ENCODE measurements around the gene HOXA6. TPM values are rescaled to one million over a fixed set of nuclear protein-coding genes. Genes with fewer than 3 reads are reported as not detected.

The HOXA6 gene
- total RNA-seq, 1 donor from 2014 or later, result 6.5 TPM

GRCh38 chr7:27181795-27182275 lies 34.3 kb upstream of the HOXA6 start:
- intact Hi-C loops (cut with DNase I), result no loop called here
- Histone ChIP-seq H3K27ac (no peak overlapping the region), H3K4me1 (peaks cover 21% of the 10 kb centered on the region), H3K36me3 (no peaks in the 10 kb centered on the region), H3K9me3 (no peaks in the 10 kb centered on the region), H3K27me3 (peaks cover 100% of the 10 kb centered on the region), H3K4me3 (no peak overlapping the region)
- DNase-seq, result peak; percentile 51
- no peak for TF ChIP-seq CTCF (IDR thresholded peaks at IDR 0.05)
- ATAC-seq, result no peak

- TF ChIP-seq CTCF (IDR thresholded peaks at IDR 0.05), result no peak
- H3K27ac ChIP-seq, result no peak overlapping the region
- no peak overlapping the region for H3K4me3 ChIP-seq
- no peaks in the 10 kb centered on the region for H3K9me3 ChIP-seq
- no peaks in the 10 kb centered on the region for H3K36me3 ChIP-seq
- intact Hi-C loops (cut with DNase I), result no loop called here
- peak; percentile 38 for DNase-seq
- ATAC-seq, result no peak
- peaks cover 18% of the 10 kb centered on the region for H3K4me1 ChIP-seq
- H3K27me3 ChIP-seq, result peaks cover 100% of the 10 kb centered on the region
Observed at GRCh38 chr7:27180431-27181420, 33.2 kb upstream of the HOXA6 start.

GRCh38 chr7:27179503-27180430 lies 32.2 kb upstream of the HOXA6 start:
- no peak overlapping the region for H3K4me3 ChIP-seq
- peak; percentile 81 for DNase-seq
- no peaks in the 10 kb centered on the region for H3K9me3 ChIP-seq
- intact Hi-C loops (cut with DNase I), result no loop called here
- H3K27me3 ChIP-seq, result peaks cover 100% of the 10 kb centered on the region
- no peak overlapping the region for H3K27ac ChIP-seq
- H3K4me1 ChIP-seq, result peaks cover 14% of the 10 kb centered on the region
- peak; percentile 87 for TF ChIP-seq CTCF (IDR thresholded peaks at IDR 0.05)
- ATAC-seq, result peak; percentile 81
- H3K36me3 ChIP-seq, result no peaks in the 10 kb centered on the region

- Histone ChIP-seq H3K9me3 (no peaks in the 10 kb centered on the region), H3K36me3 (no peaks in the 10 kb centered on the region), H3K27ac (no peak overlapping the region), H3K4me3 (no peak overlapping the region), H3K4me1 (peaks cover 16% of the 10 kb centered on the region), H3K27me3 (peaks cover 100% of the 10 kb centered on the region)
- no peak for DNase-seq
- no peak for TF ChIP-seq CTCF (IDR thresholded peaks at IDR 0.05)
- no peak for ATAC-seq
- intact Hi-C loops (cut with DNase I), result no loop called here
Observed at GRCh38 chr7:27179030-27179429, 31.5 kb upstream of the HOXA6 start.

GRCh38 chr7:27178366-27178765 lies 30.8 kb upstream of the HOXA6 start:
- Histone ChIP-seq H3K27ac (no peak overlapping the region), H3K4me1 (peaks cover 16% of the 10 kb centered on the region), H3K27me3 (peaks cover 100% of the 10 kb centered on the region), H3K9me3 (no peaks in the 10 kb centered on the region), H3K4me3 (no peak overlapping the region), H3K36me3 (no peaks in the 10 kb centered on the region)
- TF ChIP-seq CTCF (IDR thresholded peaks at IDR 0.05), result no peak
- no peak for ATAC-seq
- intact Hi-C loops (cut with DNase I), result no loop called here
- DNase-seq, result peak; percentile 17
